ENCODE results near the gene UGT1A6. TPM values are rescaled to one million over a fixed set of nuclear protein-coding genes. Genes with fewer than 3 reads are reported as not detected.

The UGT1A6 gene
- polyA plus RNA-seq, 1 donor: 0.06 TPM

DNA sequence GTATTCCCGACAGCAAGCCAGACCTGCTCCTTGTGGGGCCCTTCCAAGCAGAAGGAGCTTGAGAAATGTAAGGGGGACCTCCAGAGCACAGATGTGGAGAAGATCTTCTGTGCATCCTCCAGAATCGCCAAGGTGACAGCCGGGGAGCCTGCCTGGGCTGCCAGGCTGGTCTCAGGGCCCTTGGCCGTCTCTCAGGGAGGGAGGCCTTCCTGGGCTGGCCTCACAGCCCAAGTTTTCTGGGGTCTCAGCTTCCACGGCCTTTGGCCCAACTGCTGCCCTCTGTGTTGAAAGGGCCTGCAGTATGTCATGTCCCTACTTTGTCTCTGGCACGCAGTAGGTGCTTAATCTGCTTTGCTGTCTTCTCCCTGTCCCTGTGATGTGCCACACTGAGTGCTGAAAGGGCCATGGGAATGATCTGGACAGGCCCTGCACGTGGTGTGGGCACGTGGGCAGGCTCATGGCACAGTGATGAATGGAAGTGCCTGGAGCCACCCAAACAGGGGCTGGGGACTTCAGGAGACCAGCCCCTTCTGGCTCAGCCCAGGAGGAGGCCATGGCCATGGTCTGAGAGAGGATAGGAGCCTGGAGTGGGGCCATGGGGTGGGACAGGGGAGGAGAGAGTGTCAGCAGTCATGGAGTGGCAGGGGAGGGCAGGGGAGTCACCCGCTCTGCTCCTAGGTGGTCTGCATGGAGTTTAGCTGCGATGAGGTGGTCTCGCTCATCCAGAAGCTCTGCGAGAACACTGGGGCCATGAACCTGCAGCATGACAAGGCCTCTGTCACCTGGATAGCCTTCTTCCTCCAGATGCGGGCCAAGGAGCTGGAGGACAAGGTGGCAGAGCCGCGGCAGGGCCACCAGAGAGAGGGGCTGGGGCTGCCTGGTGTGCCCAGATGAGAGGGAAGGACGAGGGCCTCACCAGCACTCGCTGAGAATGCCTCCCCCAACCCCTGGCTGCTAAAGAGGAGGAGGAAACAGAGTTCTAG is 126.2 kb downstream of the UGT1A6 start:
- peaks cover 30% of the 10 kb centered on the region for H3K4me1 ChIP-seq (ENCODE audit: control insufficient read depth, insufficient read depth, low read length)
- no peaks in the 10 kb centered on the region for H3K36me3 ChIP-seq (ENCODE audit: control insufficient read depth, insufficient read depth, low read length)
- H3K27me3 ChIP-seq (ENCODE audit: control insufficient read depth, insufficient read depth, low read length): no peaks in the 10 kb centered on the region
- H3K9me3 ChIP-seq (ENCODE audit: control insufficient read depth, low read depth, low read length): no peaks in the 10 kb centered on the region
- no CpG with 5 or more reads among the region's 17 CpGs for WGBS (ENCODE audit: insufficient coverage, low lambda C conversion rate)
- no peak overlapping the region for H3K27ac ChIP-seq (ENCODE audit: low read length)
- no peak for DNase-seq
- no peak overlapping the region for H3K4me3 ChIP-seq (ENCODE audit: low read length)

DNA sequence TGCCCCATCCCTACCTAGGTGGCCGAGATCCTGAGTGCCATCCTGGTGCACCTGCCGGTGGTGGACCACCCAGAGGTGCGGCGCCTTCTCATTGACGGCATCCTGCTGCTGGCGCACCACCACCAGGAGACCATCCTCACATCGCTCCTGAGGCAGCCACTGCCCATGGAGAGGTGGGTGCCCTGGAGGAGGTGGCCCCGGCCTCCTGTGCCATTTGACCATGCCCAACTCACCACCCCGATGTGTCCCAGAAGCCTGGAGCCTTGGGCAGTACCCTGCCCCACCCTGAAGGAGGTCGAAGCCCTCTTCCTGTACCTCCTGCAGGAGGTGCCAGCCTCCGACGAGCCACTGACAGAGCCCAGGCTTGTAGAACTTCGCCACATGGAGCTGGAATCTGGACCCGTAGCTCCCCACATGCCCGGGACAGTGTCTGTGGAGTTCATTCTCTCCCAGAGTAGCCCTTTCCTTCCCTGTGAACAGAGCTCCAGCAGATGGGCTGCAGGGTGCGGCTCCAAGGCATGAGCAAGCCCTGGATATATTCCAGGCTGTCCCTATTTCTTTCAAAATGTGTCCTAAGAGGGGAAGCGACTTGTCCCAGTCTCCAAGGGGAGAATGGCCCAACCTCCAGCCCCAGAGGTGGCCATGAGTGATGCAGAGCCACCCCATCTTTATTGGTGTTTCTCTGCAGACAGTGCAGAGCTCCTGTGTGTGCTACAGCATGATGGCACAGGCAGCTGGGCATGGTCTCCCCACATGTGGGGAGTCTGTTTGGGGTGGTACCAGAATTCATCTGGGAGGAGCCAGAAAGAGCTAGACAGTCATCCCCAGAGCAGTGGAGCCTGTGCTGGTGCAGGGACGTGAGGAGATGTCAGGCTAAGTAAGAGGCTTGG is 127.4 kb downstream of the UGT1A6 start:
- Histone ChIP-seq H3K9me3 (ENCODE audit: control insufficient read depth, low read depth, low read length) (no peaks in the 10 kb centered on the region), H3K27me3 (ENCODE audit: control insufficient read depth, insufficient read depth, low read length) (no peaks in the 10 kb centered on the region), H3K36me3 (ENCODE audit: control insufficient read depth, insufficient read depth, low read length) (no peaks in the 10 kb centered on the region), H3K4me3 (ENCODE audit: low read length) (no peak overlapping the region), H3K4me1 (ENCODE audit: control insufficient read depth, insufficient read depth, low read length) (peaks cover 30% of the 10 kb centered on the region), H3K27ac (ENCODE audit: low read length) (no peak overlapping the region)
- WGBS (ENCODE audit: insufficient coverage, low lambda C conversion rate): no CpG with 5 or more reads among the region's 18 CpGs
- no peak for DNase-seq

GRCh38 chr2:233820774-233821105 is 128.1 kb downstream of the UGT1A6 start:
- H3K27me3 ChIP-seq (ENCODE audit: control insufficient read depth, insufficient read depth, low read length): no peaks in the 10 kb centered on the region
- DNase-seq: no peak
- 80% methylated on average over 1 of the region's 6 CpGs for WGBS (ENCODE audit: insufficient coverage, low lambda C conversion rate)
- peaks cover 30% of the 10 kb centered on the region for H3K4me1 ChIP-seq (ENCODE audit: control insufficient read depth, insufficient read depth, low read length)
- H3K4me3 ChIP-seq (ENCODE audit: low read length): no peak overlapping the region
- no peak overlapping the region for H3K27ac ChIP-seq (ENCODE audit: low read length)
- H3K9me3 ChIP-seq (ENCODE audit: control insufficient read depth, low read depth, low read length): no peaks in the 10 kb centered on the region
- no peaks in the 10 kb centered on the region for H3K36me3 ChIP-seq (ENCODE audit: control insufficient read depth, insufficient read depth, low read length)

DNA sequence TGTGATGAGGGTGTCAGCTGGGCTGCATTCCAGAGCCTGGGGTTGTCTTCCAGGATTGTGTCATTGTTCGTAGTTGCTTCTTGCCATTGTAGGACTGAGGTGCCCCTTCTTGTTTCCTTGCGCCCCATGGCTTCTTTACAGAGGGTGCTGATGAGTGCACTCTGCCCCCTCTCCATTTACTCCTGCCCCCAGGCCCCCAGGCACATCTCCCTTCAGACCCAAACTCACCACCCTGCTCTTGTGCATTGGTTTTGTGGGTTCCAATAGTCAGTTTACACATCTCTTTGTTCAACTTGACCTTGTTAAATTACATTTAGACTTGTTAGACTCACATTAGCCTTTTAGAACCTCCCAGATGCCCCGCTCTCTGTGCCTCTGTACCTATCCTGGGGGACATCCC is 128.5 kb downstream of the UGT1A6 start:
- H3K27me3 ChIP-seq (ENCODE audit: control insufficient read depth, insufficient read depth, low read length): no peaks in the 10 kb centered on the region
- no peak overlapping the region for H3K27ac ChIP-seq (ENCODE audit: low read length)
- H3K36me3 ChIP-seq (ENCODE audit: control insufficient read depth, insufficient read depth, low read length): no peaks in the 10 kb centered on the region
- DNase-seq: no peak
- H3K9me3 ChIP-seq (ENCODE audit: control insufficient read depth, low read depth, low read length): no peaks in the 10 kb centered on the region
- peaks cover 30% of the 10 kb centered on the region for H3K4me1 ChIP-seq (ENCODE audit: control insufficient read depth, insufficient read depth, low read length)
- no CpG with 5 or more reads among the region's 3 CpGs for WGBS (ENCODE audit: insufficient coverage, low lambda C conversion rate)
- H3K4me3 ChIP-seq (ENCODE audit: low read length): no peak overlapping the region

DNA sequence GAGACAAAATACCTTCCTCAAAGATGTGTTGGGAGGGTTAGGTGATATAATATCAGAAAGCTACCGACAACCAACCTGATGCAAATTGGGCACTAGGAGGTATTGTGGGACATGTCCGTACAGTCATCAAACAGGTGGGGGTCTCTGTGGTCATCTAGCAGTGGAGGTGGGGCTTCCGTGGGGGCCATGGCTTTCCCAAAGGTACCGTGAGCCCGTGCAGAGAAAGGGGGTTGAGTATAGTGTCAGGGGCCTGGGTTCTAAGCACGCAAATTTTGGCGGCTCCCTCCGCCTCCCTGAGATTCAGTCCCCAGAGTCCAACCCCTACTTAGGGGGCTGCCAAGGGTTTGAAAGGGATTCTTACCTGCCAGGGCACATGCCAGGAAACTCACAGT is 129.0 kb downstream of the UGT1A6 start:
- no peak for DNase-seq
- Histone ChIP-seq H3K27ac (ENCODE audit: low read length) (no peak overlapping the region), H3K9me3 (ENCODE audit: control insufficient read depth, low read depth, low read length) (no peaks in the 10 kb centered on the region), H3K4me3 (ENCODE audit: low read length) (no peak overlapping the region), H3K36me3 (ENCODE audit: control insufficient read depth, insufficient read depth, low read length) (no peaks in the 10 kb centered on the region), H3K27me3 (ENCODE audit: control insufficient read depth, insufficient read depth, low read length) (no peaks in the 10 kb centered on the region), H3K4me1 (ENCODE audit: control insufficient read depth, insufficient read depth, low read length) (peaks cover 25% of the 10 kb centered on the region)
- no CpG with 5 or more reads among the region's 8 CpGs for WGBS (ENCODE audit: insufficient coverage, low lambda C conversion rate)

GRCh38 chr2:233822101-233822771 is 129.5 kb downstream of the UGT1A6 start:
- Histone ChIP-seq H3K27ac (ENCODE audit: low read length) (no peak overlapping the region), H3K4me3 (ENCODE audit: low read length) (no peak overlapping the region), H3K4me1 (ENCODE audit: control insufficient read depth, insufficient read depth, low read length) (peaks cover 21% of the 10 kb centered on the region), H3K36me3 (ENCODE audit: control insufficient read depth, insufficient read depth, low read length) (no peaks in the 10 kb centered on the region), H3K9me3 (ENCODE audit: control insufficient read depth, low read depth, low read length) (no peaks in the 10 kb centered on the region), H3K27me3 (ENCODE audit: control insufficient read depth, insufficient read depth, low read length) (no peaks in the 10 kb centered on the region)
- no peak for DNase-seq
- WGBS (ENCODE audit: insufficient coverage, low lambda C conversion rate): no CpG with 5 or more reads among the region's 21 CpGs

Other genes with a start within 250 kb of the UGT1A6 start
- 33.6 TPM for gene USP40, start 126.1 kb upstream of the UGT1A6 start, polyA plus RNA-seq
- not detected for gene UGT1A8, start 75.3 kb upstream of the UGT1A6 start, polyA plus RNA-seq
- 0.06 TPM for gene UGT1A10, start 56.4 kb upstream of the UGT1A6 start, polyA plus RNA-seq
- not detected for gene UGT1A9, start 21.0 kb upstream of the UGT1A6 start, polyA plus RNA-seq
- gene UGT1A7, start 11.0 kb upstream of the UGT1A6 start, polyA plus RNA-seq: not detected
- 0.15 TPM for gene UGT1A5, start 20.0 kb downstream of the UGT1A6 start, polyA plus RNA-seq
- 0.04 TPM for gene UGT1A4, start 25.8 kb downstream of the UGT1A6 start, polyA plus RNA-seq
- gene UGT1A3, start 36.2 kb downstream of the UGT1A6 start, polyA plus RNA-seq: 0.16 TPM
- gene UGT1A1, start 67.4 kb downstream of the UGT1A6 start, polyA plus RNA-seq: 1.6 TPM
- 0.16 TPM for gene MROH2A, start 85.4 kb downstream of the UGT1A6 start, polyA plus RNA-seq
- 10.6 TPM for gene HJURP, start 161.6 kb downstream of the UGT1A6 start, polyA plus RNA-seq
- 0.15 TPM for gene TRPM8, start 224.5 kb downstream of the UGT1A6 start, polyA plus RNA-seq